Amygdala (tissue), 56 donors: ENCODE results near the gene RERE.
"Not testable (repeated sequence)": the region's sequence is repeated elsewhere in the genome, so short reads cannot be mapped to it uniquely, and the experiment has no call there.

Source experiments
- DNase-seq, 56 donors: peaks; one replicate each; lab custom pipeline; 2025; lab: John Stamatoyannopoulos, UW

RERE gene

GRCh38 chr1:8813016-8813763 is 4.2 kb downstream of the RERE start:
- DNase-seq: no peak

DNA sequence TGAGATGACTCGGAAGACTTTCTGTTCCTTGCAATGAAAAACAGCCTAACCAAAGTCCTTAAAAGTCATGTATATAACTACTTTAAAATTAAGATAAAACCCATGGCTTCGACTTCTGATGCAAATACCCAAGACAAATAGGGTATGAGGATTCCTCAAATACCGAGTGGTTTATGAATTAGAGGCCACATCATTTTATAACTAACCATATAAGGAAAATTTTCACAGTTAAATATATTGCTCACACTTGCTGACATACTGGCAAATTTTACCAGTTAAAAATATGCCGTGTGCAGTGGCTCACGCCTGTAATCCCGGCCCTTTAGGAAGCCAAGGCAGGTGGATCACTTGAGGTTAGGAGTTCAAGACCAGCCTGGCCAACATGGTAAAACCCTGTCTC is 5.4 kb downstream of the RERE start:
- no peak for DNase-seq

- no peak for DNase-seq
These were observed 6.5 kb downstream of the RERE start for GRCh38 chr1:8810987-8811386.

DNA sequence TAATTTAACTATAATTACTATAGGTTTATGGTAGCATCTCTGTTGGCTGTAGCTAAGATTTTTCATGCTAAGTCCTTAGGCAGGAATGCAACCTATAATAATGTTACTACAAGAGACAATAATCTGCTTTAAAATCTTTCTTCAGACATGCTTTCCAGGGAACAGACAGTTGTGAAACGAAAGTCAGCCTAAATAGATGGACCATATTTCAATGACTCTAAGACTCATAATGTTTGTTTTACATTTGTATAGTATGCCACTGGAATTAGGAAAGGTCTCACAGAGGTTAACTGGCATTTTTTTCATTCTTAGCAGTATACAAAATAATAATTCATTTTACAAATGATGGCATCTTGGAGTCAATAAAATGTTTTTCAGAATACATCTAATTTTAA is 8.1 kb downstream of the RERE start:
- no peak for DNase-seq

DNA sequence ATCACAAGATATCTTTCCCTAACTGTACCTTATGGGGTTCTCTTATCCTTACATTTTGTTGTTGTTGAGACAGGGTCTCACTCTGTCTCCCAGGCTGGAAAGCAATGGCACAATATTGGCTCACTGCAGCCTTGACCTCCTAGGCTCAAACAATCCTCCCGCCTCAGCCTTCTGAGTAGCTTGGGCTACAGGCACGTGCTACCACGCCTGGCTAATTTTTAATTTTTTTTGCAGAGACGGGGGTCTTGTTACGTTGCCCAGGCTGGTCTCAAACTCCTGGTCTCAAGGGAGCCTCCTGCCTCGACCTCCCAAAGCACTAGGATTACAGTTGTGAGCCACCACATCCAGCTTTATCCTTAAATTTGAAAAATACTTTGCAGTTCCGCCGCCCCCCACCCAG is 10.4 kb downstream of the RERE start:
- no peak for DNase-seq

DNA sequence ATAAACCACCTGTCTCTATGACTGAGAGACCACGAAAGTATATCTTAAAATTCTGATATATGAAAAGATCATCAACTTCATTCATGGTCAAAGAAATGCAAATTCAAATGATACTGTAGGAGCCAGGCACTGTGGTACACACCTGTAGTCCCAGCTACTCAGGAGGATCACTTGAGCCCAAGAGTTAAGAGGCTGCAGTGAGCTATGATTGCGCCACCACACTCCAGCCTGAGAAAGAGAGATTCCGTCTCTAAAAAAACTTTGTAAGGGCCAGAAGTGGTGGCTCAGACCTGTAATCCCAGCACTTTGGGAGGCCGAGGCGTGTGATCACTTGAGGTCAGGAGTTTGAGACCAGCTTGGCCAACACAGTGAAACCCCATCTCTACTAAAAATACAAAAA is 17.0 kb downstream of the RERE start:
- no peak for DNase-seq

- no peak for DNase-seq
These were observed 20.2 kb downstream of the RERE start for GRCh38 chr1:8797216-8797615.

GRCh38 chr1:8796812-8797211 is 20.6 kb downstream of the RERE start:
- DNase-seq: no peak

GRCh38 chr1:8794605-8795004 is 22.8 kb downstream of the RERE start:
- no peak for DNase-seq

DNA sequence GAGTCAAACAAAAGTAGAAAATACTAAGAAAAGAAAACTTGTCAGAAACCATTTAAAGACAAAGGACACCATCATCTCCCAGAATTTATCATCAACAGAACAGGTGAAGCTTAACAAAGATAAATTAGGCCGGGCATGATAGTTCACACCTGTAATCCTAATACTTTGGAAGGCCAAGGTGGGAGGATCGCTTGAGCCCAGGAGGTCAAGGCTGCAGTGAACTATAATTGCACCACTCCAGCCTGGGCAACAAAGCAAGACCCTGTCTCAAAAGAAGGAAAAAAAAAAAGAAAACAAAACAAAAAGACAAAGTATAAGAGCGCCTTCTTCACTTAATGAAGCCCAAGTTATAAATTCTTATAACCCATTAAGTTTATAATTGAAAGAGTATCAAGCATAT is 25.6 kb downstream of the RERE start:
- DNase-seq: no peak

DNA sequence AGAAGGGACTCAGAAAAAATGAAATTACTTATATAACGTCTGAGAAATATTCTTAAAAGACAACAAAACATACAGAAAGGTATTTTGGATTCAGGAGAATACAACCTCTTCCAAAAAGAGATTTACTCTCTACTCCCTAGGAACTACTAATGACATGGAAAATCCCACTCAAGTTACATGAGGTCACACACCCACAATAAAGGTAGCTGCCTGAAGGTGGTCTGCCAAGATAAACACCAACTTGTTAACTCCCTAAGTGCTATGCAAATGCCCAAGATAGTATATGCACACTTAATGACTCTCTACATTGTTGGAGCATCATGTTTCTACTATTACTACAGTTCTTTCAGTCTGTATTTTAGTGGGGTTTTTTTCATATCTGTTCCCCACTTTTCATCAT is 26.5 kb downstream of the RERE start:
- no peak for DNase-seq

GRCh38 chr1:8790478-8790877 is 27.0 kb downstream of the RERE start:
- DNase-seq: no peak

GRCh38 chr1:8789314-8790214 is 27.9 kb downstream of the RERE start:
- DNase-seq: no peak

DNA sequence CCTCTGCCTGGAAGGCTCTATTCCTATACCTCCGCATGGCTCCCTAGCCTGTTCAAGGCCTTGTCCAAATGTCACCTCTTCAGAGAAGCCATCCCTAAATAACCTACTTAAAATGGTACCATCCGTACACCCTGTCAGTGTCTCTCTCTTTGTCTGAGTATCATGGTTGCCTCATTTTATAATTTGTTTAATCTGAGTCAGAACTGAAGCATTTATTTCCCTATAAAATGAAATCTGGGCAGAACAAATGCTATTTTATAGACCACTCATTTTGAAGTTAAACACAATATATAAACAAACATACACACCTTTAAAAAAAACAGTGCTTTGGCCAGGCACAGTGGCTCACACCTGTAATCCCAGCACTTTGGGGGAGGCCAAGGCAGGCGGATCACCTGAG is 30.2 kb downstream of the RERE start:
- DNase-seq: no peak

GRCh38 chr1:8786204-8786603 is 31.2 kb downstream of the RERE start:
- not testable (repeated sequence) for DNase-seq

DNA sequence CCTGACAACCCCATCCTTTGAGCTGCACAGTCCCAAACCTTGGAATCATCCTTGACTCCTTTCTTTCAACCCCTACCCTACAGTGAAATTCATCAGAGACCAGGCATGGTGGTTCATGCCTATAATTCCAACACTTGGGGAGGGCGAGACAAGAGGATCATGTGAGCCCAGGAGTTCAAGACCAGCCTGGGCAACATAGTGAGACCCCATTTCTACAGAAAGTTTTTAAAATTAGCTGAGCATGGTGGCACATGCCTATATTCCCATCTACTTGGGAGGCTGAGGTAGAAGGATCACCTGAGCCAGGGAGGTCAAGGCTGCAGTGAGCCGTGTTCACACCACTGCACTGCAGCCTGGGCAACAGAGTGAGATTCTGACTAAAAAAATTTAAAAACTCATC is 34.5 kb downstream of the RERE start:
- no peak for DNase-seq

GRCh38 chr1:8782001-8782620 is 35.3 kb downstream of the RERE start:
- DNase-seq: no peak

DNA sequence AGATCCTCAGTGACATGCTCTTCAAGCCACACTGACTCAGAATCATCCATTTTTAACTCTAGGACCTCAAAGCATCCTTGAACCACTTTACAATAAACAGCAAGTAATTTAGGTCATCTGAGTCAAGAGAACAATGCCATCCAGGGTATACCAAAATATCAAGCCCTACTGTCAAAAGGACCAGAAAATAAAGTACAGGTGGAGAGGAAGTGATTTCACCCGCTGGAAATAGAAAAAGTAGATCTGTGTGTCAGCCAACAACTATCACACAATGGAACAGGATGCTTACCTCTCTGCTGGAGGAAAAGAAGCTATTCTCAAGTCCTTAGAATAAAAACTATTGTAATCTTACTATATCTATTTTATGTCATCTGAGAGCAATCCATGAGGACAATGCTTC is 37.0 kb downstream of the RERE start:
- no peak for DNase-seq

- no peak for DNase-seq
These were observed 39.6 kb downstream of the RERE start for GRCh38 chr1:8777867-8778266.

GRCh38 chr1:8776104-8776503 is 41.3 kb downstream of the RERE start:
- no peak for DNase-seq

- DNase-seq: no peak
These were observed 50.4 kb downstream of the RERE start for GRCh38 chr1:8767006-8767405.

GRCh38 chr1:8765198-8765597 is 52.2 kb downstream of the RERE start:
- DNase-seq: no peak
